ENCODE measurements around the gene MUC20. TPM values are rescaled to one million over a fixed set of nuclear protein-coding genes. Genes with fewer than 3 reads are reported as not detected.
"Not testable (repeated sequence)": the region's sequence is repeated elsewhere in the genome, so short reads cannot be mapped to it uniquely, and the experiment has no call there.

The MUC20 gene
- total RNA-seq, 1 experiment from 2014 or later, result 0.17 TPM

DNA sequence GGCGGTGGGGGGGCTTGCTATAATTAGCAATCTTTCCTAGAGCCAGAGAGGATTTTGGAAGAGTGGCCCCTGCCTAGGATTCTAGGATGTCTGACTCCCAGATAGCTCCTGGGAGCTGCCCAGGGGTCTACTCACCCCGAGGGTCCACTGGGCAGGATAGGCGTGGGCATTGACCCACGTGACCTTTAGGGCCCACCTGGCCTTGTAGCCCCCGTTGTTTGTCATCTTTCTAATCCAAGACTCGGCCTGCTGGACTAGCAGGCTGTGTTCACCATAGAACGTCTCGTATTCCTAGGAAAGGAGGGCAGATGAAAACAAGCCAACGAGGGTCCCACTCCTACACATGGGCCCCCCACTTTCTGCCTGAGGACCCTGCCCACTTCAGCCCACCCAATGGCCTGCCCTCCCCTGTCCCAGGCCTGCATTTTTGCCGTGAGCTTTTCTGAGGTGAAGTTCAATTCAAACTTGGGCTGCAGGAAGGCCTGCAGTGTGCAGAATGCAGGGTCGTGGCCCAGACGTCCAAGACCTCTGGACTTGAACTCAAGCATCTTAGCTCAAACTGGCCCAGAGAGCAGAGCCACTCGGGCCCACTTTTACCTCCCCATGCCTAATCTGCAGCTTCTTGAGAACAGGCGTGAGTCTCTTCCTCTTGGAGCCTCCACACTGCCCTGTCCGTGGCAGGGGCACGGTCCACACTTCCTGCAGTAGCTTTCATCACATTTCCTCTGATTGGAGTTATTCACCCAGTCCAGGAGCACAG lies 49.5 kb downstream of the MUC20 start:
- no peak for DNase-seq (ENCODE audit: low spot score)

- not testable (repeated sequence) for DNase-seq (ENCODE audit: low spot score)
Observed at GRCh38 chr3:195770841-195771645, 50.3 kb downstream of the MUC20 start.

GRCh38 chr3:195771646-195772300 lies 51.0 kb downstream of the MUC20 start:
- no peak for DNase-seq (ENCODE audit: low spot score)

GRCh38 chr3:195773956-195774537 lies 53.3 kb downstream of the MUC20 start:
- DNase-seq (ENCODE audit: low spot score), result no peak

- DNase-seq (ENCODE audit: low spot score), result no peak
Observed at GRCh38 chr3:195774917-195775316, 54.1 kb downstream of the MUC20 start.

- no peak for DNase-seq (ENCODE audit: low spot score)
Observed at GRCh38 chr3:195777975-195778374, 57.2 kb downstream of the MUC20 start.

DNA sequence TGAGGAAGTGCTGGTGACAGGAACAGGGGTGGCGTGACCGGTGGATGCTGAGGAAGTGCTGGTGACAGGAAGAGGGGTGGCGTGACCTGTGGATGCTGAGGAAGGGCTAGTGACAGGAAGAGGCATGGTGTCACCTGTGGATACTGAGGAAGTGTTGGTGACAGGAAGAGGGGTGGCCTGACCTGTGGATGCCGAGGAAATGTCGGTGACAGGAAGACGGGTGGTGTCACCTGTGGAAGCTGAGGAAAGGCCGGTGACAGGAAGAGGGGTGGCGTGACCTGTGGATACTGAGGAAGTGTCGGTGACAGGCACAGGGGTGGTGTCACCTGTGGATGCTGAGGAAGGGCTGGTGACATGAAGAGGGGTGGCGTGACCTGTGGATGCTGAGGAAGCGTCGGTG lies 60.5 kb downstream of the MUC20 start:
- not testable (repeated sequence) for DNase-seq (ENCODE audit: low spot score)

Other genes starting within 250 kb of the MUC20 start
- gene PPP1R2, start 177.7 kb upstream of the MUC20 start, total RNA-seq (2014; rRNA removed; shearing (Covaris generic)), result 41.1 and 51.2 TPM in 2 replicates
- 0.12 TPM in 1 of 2 replicates, not detected in the other for gene APOD, start 137.0 kb upstream of the MUC20 start, total RNA-seq (2014; rRNA removed; shearing (Covaris generic))
- not detected in 2 replicates for gene MUC4, start 91.0 kb downstream of the MUC20 start, total RNA-seq (2014; rRNA removed; shearing (Covaris generic))
- gene TNK2, start 187.6 kb downstream of the MUC20 start, total RNA-seq (2014; rRNA removed; shearing (Covaris generic)), result 3.7 and 6.4 TPM in 2 replicates